Right lobe of liver (tissue), 6 donors: Measurements from ENCODE around the gene ATP1A2. TPM values are rescaled to one million over a fixed set of nuclear protein-coding genes. Genes with fewer than 3 reads are reported as not detected.
A peak's percentile ranks its signal among the peaks of the same experiment; 100 is the strongest.

Experiments used
- ATAC-seq, 4 donors: fragments of 200-7000 bp; cut with Tn5 transposase; one replicate each; pipeline ENCODE4 v1.9.1; 2020; ENCODE audit warnings: mild to moderate bottlenecking in 4 of 4, moderate library complexity in 4 of 4
- DNase-seq, 3 donors: peaks; one replicate each; pipeline ENCODE4 v3.0.0-alpha.2; 2020
- H3K27ac ChIP-seq, 3 donors: fragments of 200-600 bp; one replicate each; pipeline ENCODE4 v1.8.0; 2022
- H3K27me3 ChIP-seq, 2 donors: fragments of 200-600 bp; one replicate each; pipeline ENCODE4 v1.8.0; 2022
- H3K36me3 ChIP-seq, 4 donors: fragments of 200-600 bp; sonication (generic) in 1 of 4; one replicate each; pipeline versions ENCODE4 v1.5.1 to v1.8.0; 2017 to 2022; ENCODE audit warnings: control low read depth in 1 of 4
- H3K4me1 ChIP-seq, 4 donors: fragments of 200-600 bp; sonication (generic) in 1 of 4; one replicate each; pipeline versions ENCODE4 v1.5.1 to v1.8.0; 2017 to 2022; ENCODE audit warnings: control low read depth in 1 of 4
- H3K4me3 ChIP-seq, 3 donors: fragments of 200-600 bp; one replicate each; pipeline ENCODE4 v1.8.0; 2022
- H3K9me3 ChIP-seq, 4 donors: fragments of 200-600 bp; sonication (generic) in 1 of 4; one replicate each; pipeline versions ENCODE4 v1.5.1 to v1.8.0; 2017 to 2022; ENCODE audit warnings: control low read depth in 1 of 4
- CTCF ChIP-seq, 4 donors: fragments of 200-600 bp in 3 of 4; fragments of 450-650 bp in 1 of 4; IDR thresholded peaks; one replicate each; pipeline versions ENCODE4 v1.5.1 to v1.8.0; 2016 to 2022; ENCODE audit warnings: antibody characterized with exemption in 4 of 4, mild to moderate bottlenecking in 2 of 4
- POLR2A ChIP-seq: fragments of 450-650 bp; IDR thresholded peaks from one replicate; pipeline ENCODE4 v1.6.1; 2017; ENCODE audit warnings: antibody characterized with exemption, mild to moderate bottlenecking
- WGBS: methylation state at CpG from one replicate; pipeline ENCODE4 v1.1.6; 2018; ENCODE audit warnings: low coverage, low lambda C conversion rate; ENCODE audit not compliant: insufficient coverage; ENCODE audit errors: missing lambda C conversion rate; 5-methylcytosine and 5-hydroxymethylcytosine counted together
- intact Hi-C, 2 donors: fragments of 100-400 bp; cut with DNase I; formaldehyde crosslinking; loops; one replicate each; pipeline versions ENCODE4 v1.11.2 to v1.14.1; 2022
- total RNA-seq, 6 experiments: library from RNA; depleted of rRNA in 2 of 6; stranded (reverse); fragments of >200 nt in 2 of 6; fragmentation: NEBNext Ultra II Directional in 3 of 6; extraction: Animal tissue kit (Norgen Biotek cat#: 25700) in 3 of 6; gene quantifications; one replicate each; pipeline versions ENCODE4 v1.1.0 to v1.2.4, GENCODE V29; 2016 to 2023
- donor health status: DM: no; HTN: yes; CAD: no.
- donor health status: DM: no; HTN: no; CAD: no.
- donor health status: DM: no; HTN: no; CAD: no.
- donor health status: DM: no; HTN: yes; CAD: no.
- donor health status: DM: no; HTN: yes; CAD: no.

The ATP1A2 gene
- total RNA-seq, 6 experiments from 2014 or later, result 0.22 to 1.7 (median 0.36) TPM

- H3K27ac ChIP-seq, result no peak overlapping the region
- peak in 1 of 4 donors; percentile 12 for ATAC-seq
- intact Hi-C loops, result no loop called here
- H3K36me3 ChIP-seq, result no peaks in the 10 kb centered on the region
- no peaks in the 10 kb centered on the region for H3K27me3 ChIP-seq
- H3K9me3 ChIP-seq, result no peaks in the 10 kb centered on the region
- H3K4me1 ChIP-seq, result no peaks in the 10 kb centered on the region
- no peak for DNase-seq
- no peak for TF ChIP-seq CTCF (IDR thresholded peaks at IDR 0.05)
- TF ChIP-seq POLR2A, result no peak
- 53% methylated on average over 3 of the region's 3 CpGs for WGBS
- H3K4me3 ChIP-seq, result no peak overlapping the region
Observed at GRCh38 chr1:160154790-160155189, 39.2 kb downstream of the ATP1A2 start.

GRCh38 chr1:160156361-160156760, 40.8 kb downstream of the ATP1A2 start:
- H3K27ac ChIP-seq, result no peak overlapping the region
- H3K9me3 ChIP-seq, result no peaks in the 10 kb centered on the region
- no peak for TF ChIP-seq CTCF (IDR thresholded peaks at IDR 0.05)
- intact Hi-C loops, result no loop called here
- H3K36me3 ChIP-seq, result no peaks in the 10 kb centered on the region
- H3K4me1 ChIP-seq, result no peaks in the 10 kb centered on the region
- ATAC-seq (no peak), DNase-seq (no peak)
- no peak overlapping the region for H3K4me3 ChIP-seq
- WGBS, result 76% methylated on average over 5 of the region's 5 CpGs
- no peaks in the 10 kb centered on the region for H3K27me3 ChIP-seq

GRCh38 chr1:160157174-160157573, 41.6 kb downstream of the ATP1A2 start:
- intact Hi-C loops, result no loop called here
- H3K36me3 ChIP-seq, result no peaks in the 10 kb centered on the region
- 64% methylated on average over 4 of the region's 4 CpGs for WGBS

GRCh38 chr1:160158031-160158430, 42.5 kb downstream of the ATP1A2 start:
- Histone ChIP-seq H3K27ac (no peak overlapping the region), H3K4me1 (no peaks in the 10 kb centered on the region), H3K27me3 (no peaks in the 10 kb centered on the region), H3K36me3 (no peaks in the 10 kb centered on the region), H3K4me3 (no peak overlapping the region), H3K9me3 (no peaks in the 10 kb centered on the region)
- ATAC-seq, result no peak
- 57% methylated on average over 3 of the region's 3 CpGs for WGBS
- intact Hi-C loops, result no loop called here
- TF ChIP-seq CTCF (IDR thresholded peaks at IDR 0.05) (no peak), POLR2A (no peak)
- DNase-seq, result no peak

More at GRCh38 chr1:160157174-160157573, 41.6 kb downstream of the ATP1A2 start:
- H3K27me3 ChIP-seq, result no peaks in the 10 kb centered on the region
- no peak overlapping the region for H3K27ac ChIP-seq
- no peak overlapping the region for H3K4me3 ChIP-seq
- no peak for DNase-seq
- H3K9me3 ChIP-seq, result no peaks in the 10 kb centered on the region
- TF ChIP-seq POLR2A, result no peak
- no peak for TF ChIP-seq CTCF (IDR thresholded peaks at IDR 0.05)
- no peak for ATAC-seq
- no peaks in the 10 kb centered on the region for H3K4me1 ChIP-seq

GRCh38 chr1:160158534-160158933, 43.0 kb downstream of the ATP1A2 start:
- DNase-seq (no peak), ATAC-seq (no peak)
- intact Hi-C loops, result no loop called here
- WGBS, result 53% methylated on average over 4 of the region's 4 CpGs
- no peak overlapping the region for H3K27ac ChIP-seq
- no peaks in the 10 kb centered on the region for H3K4me1 ChIP-seq
- no peaks in the 10 kb centered on the region for H3K27me3 ChIP-seq
- H3K4me3 ChIP-seq, result no peak overlapping the region
- TF ChIP-seq POLR2A, result no peak
- no peak for TF ChIP-seq CTCF (IDR thresholded peaks at IDR 0.05)
- no peaks in the 10 kb centered on the region for H3K9me3 ChIP-seq
- no peaks in the 10 kb centered on the region for H3K36me3 ChIP-seq
